ENCODE data around the gene EPO. TPM values are rescaled to one million over a fixed set of nuclear protein-coding genes. Genes with fewer than 3 reads are reported as not detected.
A peak's percentile ranks its signal among the peaks of the same experiment; 100 is the strongest.

The EPO gene
- total RNA-seq, 1 experiment from 2014 or later = 0.30 TPM

DNA sequence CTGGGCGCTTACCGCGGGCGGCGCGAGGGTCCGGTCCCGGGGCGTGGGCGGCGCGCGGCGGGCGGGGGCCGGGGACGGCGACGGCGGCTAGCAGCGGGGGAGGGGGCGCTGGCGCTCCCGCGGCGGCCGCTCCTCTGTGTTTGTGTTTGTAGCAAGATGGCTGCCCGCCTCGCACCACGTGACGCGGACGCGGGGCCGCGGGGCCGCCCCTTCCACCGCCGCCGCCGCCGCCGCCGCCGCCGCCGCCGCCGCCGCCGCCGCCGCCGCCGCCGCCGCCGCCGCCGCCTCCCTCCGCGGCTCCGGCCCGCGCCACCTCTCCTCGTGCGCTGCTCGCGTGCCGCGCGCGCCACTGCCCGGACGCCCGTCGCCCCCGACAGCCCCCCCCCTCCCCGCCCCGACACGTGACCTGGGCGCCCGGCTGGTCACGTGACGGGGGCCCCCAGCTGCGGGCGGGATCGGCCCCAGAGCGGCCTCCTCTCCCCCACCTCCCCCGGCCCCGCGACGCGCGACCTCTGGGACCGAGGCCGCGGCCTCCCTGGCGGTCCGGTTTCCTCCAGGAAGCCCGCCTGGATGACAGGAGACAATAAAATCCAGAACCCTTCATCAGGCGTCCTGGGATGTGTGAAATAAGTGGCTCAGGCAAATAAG lies 26.0 kb upstream of the EPO start, which contains the start of gene GIGYF1:
TSS of gene GIGYF1 (minus strand) at position 153 of the 648 bp plus-strand sequence. CDS start 6,012 bp downstream, outside the sequence.
- no TSS peak for BruUV-seq (replicated peaks)

DNA sequence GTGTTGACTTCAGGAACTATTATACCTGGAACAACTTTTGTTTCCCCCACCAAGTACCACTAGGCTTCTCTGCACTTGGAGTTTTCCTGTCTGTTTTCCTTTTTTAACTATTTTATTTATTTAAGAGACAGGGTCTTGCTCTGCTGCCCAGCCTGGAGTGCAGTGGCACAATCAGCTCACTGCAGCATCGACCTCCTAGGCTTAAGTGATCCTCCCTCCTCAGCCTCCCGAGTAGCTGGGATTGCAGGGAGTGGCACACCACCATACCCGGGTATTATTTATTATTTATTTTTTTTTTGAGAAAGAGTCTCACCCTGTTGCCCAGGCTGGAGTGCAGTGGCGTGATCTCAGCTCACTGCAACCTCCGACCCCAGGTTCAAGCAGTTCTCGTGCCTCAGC lies 24.1 kb upstream of the EPO start:
- no peak for ATAC-seq
- POLR2A ChIA-PET = interaction anchor here (0.9 to 1.6 kb wide), 2 partner anchors 9 to 110 kb away, joined by 3 to 4 read pairs; partner anchors contain the start of genes FBXO24, LRCH4 and POP7
- intact Hi-C loops (cut with micrococcal nuclease) = no loop called here
- CTCF ChIA-PET = interaction anchor here (2.0 kb wide), 1 partner anchor 9 kb away, joined by 20 read pairs; the partner anchor contains the start of gene POP7
- Histone ChIP-seq H3K4me1 (ENCODE audit: control insufficient read depth in 1 of 2, insufficient read depth in 2 of 2, low read length in 2 of 2) (peaks cover 15 to 28% of the 10 kb centered on the region in 2 experiments; a peak in 3 of 4 replicates), H3K79me2 (ENCODE audit: insufficient read depth, low read length) (peaks cover 26% of the 10 kb centered on the region), H3K36me3 (ENCODE audit: control insufficient read depth in 1 of 2, insufficient read depth in 2 of 2, low read length in 2 of 2) (no peaks in the 10 kb centered on the region), H3K4me2 (ENCODE audit: low read length) (no peak overlapping the region), H3K9me2 (ENCODE audit: insufficient read depth) (no peaks in the 10 kb centered on the region), H3K9me3 (ENCODE audit: control insufficient read depth in 1 of 2, insufficient read depth in 1 of 2, low read depth in 1 of 2, low read length in 2 of 2) (no peaks in the 10 kb centered on the region), H3K9ac (ENCODE audit: low read length) (no peak overlapping the region), H3K27me3 (ENCODE audit: insufficient read depth, low read length) (no peaks in the 10 kb centered on the region; the same call in 1 of the 2 replicates), H4K20me1 (ENCODE audit: insufficient read depth) (no peaks in the 10 kb centered on the region), H3K4me3 (replicated peaks in 1 of 2; ENCODE audit: low read depth in 1 of 2, low read length in 2 of 2) (no peak overlapping the region), H2AFZ (ENCODE audit: low read depth, low read length, poor library complexity, severe bottlenecking) (no peak overlapping the region), H3K27ac (ENCODE audit: low read depth, low read length) (no peak overlapping the region)
- DNase-seq (ENCODE audit: low read depth, low spot score) = no peak
- RAD21 ChIA-PET (ENCODE audit: low non-redundant PET in 1 of 2, low total read pairs in 2 of 2, uncharacterized antibody in 2 of 2, unreplicated experiment in 2 of 2) = interaction anchor here in 1 of 2 experiments (0.6 kb wide), 1 partner anchor 138 kb away, joined by 3 read pairs; no protein-coding TSS in a partner anchor
- BruUV-seq (replicated peaks) = no TSS peak
- TF ChIP-seq, protein P1, sequence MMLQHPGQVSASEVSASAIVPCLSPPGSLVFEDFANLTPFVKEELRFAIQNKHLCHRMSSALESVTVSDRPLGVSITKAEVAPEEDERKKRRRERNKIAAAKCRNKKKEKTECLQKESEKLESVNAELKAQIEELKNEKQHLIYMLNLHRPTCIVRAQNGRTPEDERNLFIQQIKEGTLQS (IDR thresholded peaks at IDR 0.05) = no peak
- TF ChIP-seq FOSL1 (IDR thresholded peaks at IDR 0.05; ENCODE audit: low read depth) (no peak), EGR1 (IDR thresholded peaks at IDR 0.05; ENCODE audit: low read depth) (no peak), POLR2A (IDR thresholded peaks at IDR 0.05; ENCODE audit: borderline replicate concordance, extremely low read depth, insufficient read depth, insufficient read length) (no peak), ZNF274 (IDR thresholded peaks at IDR 0.05; ENCODE audit: low read depth, low read length) (no peak), TCF7L2 (IDR thresholded peaks at IDR 0.05; ENCODE audit: borderline replicate concordance, extremely low read depth, insufficient read depth, insufficient read length) (no peak), EZH2phosphoT487 (IDR thresholded peaks at IDR 0.05; ENCODE audit: borderline replicate concordance) (no peak)
- TF ChIP-seq, protein P2, sequence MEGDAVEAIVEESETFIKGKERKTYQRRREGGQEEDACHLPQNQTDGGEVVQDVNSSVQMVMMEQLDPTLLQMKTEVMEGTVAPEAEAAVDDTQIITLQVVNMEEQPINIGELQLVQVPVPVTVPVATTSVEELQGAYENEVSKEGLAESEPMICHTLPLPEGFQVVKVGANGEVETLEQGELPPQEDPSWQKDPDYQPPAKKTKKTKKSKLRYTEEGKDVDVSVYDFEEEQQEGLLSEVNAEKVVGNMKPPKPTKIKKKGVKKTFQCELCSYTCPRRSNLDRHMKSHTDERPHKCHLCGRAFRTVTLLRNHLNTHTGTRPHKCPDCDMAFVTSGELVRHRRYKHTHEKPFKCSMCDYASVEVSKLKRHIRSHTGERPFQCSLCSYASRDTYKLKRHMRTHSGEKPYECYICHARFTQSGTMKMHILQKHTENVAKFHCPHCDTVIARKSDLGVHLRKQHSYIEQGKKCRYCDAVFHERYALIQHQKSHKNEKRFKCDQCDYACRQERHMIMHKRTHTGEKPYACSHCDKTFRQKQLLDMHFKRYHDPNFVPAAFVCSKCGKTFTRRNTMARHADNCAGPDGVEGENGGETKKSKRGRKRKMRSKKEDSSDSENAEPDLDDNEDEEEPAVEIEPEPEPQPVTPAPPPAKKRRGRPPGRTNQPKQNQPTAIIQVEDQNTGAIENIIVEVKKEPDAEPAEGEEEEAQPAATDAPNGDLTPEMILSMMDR (IDR thresholded peaks at IDR 0.05 in 2 of 3, conservative IDR thresholded peaks at IDR 0.05 in 1 of 3; ENCODE audit: borderline replicate concordance in 1 of 3, insufficient read depth in 1 of 3, low read depth in 2 of 3, low read length in 2 of 3) = no peak
- TF ChIP-seq, protein P3, sequence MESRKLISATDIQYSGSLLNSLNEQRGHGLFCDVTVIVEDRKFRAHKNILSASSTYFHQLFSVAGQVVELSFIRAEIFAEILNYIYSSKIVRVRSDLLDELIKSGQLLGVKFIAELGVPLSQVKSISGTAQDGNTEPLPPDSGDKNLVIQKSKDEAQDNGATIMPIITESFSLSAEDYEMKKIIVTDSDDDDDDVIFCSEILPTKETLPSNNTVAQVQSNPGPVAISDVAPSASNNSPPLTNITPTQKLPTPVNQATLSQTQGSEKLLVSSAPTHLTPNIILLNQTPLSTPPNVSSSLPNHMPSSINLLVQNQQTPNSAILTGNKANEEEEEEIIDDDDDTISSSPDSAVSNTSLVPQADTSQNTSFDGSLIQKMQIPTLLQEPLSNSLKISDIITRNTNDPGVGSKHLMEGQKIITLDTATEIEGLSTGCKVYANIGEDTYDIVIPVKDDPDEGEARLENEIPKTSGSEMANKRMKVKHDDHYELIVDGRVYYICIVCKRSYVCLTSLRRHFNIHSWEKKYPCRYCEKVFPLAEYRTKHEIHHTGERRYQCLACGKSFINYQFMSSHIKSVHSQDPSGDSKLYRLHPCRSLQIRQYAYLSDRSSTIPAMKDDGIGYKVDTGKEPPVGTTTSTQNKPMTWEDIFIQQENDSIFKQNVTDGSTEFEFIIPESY (IDR thresholded peaks at IDR 0.05; ENCODE audit: extremely low read depth, insufficient replicate concordance, low read length) = no peak

More for the DNA sequence above, 26.0 kb upstream of the EPO start, which contains the start of gene GIGYF1:
- H3K27me3 ChIP-seq (ENCODE audit: insufficient read depth, low read length) = no peaks in the 10 kb centered on the region; the same call in 1 of the 2 replicates
- RAD21 ChIA-PET (ENCODE audit: low non-redundant PET in 1 of 2, low total read pairs in 2 of 2, uncharacterized antibody in 2 of 2, unreplicated experiment in 2 of 2) = no interaction called here
- H3K9ac ChIP-seq (ENCODE audit: low read length) = peak within 1 kb of the TSS; percentile 92
- peak within 1 kb of the TSS; percentile 87 to 89 for H3K4me3 ChIP-seq (replicated peaks in 1 of 2; ENCODE audit: low read depth in 1 of 2, low read length in 2 of 2)
- H2AFZ ChIP-seq (ENCODE audit: low read depth, low read length, poor library complexity, severe bottlenecking) = peak within 1 kb of the TSS; percentile 85
- DNase-seq (ENCODE audit: low read depth, low spot score) (no peak), ATAC-seq (peak; percentile 57)
- H3K27ac ChIP-seq (ENCODE audit: low read depth, low read length) = peak within 1 kb of the TSS; percentile 90
- peaks cover 18 to 33% of the 10 kb centered on the region in 2 experiments; a peak in 3 of 4 replicates for H3K4me1 ChIP-seq (ENCODE audit: control insufficient read depth in 1 of 2, insufficient read depth in 2 of 2, low read length in 2 of 2)
- peak within 1 kb of the TSS; percentile 74 for H3K4me2 ChIP-seq (ENCODE audit: low read length)
- CTCF ChIA-PET = interaction anchor here (0.6 to 5.1 kb wide), 3 partner anchors 11 to 225 kb away, joined by 3 to 25 read pairs (median 3); partner anchors contain the start of genes MOSPD3 and POP7
- TF ChIP-seq, protein P4, sequence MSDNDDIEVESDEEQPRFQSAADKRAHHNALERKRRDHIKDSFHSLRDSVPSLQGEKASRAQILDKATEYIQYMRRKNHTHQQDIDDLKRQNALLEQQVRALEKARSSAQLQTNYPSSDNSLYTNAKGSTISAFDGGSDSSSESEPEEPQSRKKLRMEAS (IDR thresholded peaks at IDR 0.05) = peak; percentile 67
- TF ChIP-seq YY1 (IDR thresholded peaks at IDR 0.05; ENCODE audit: extremely low read depth, insufficient replicate concordance, low read depth, low read length) (peak; percentile 74), ZFX (IDR thresholded peaks at IDR 0.05) (0 out of 2 replicates have a peak, but pooled peaks have one; percentile 24)
- TF ChIP-seq, protein P1 (IDR thresholded peaks at IDR 0.05) = no peak
- intact Hi-C loops (cut with micrococcal nuclease) = loop anchor here (5.0 kb wide), 1 partner anchor 62 kb away; no protein-coding TSS in a partner anchor
- H4K20me1 ChIP-seq (ENCODE audit: insufficient read depth) = no peaks in the 10 kb centered on the region
- POLR2A ChIA-PET = interaction anchor here (1.1 to 1.6 kb wide), 2 partner anchors 12 to 215 kb away, joined by 3 read pairs; partner anchors contain the start of genes POP7 and TSC22D4
- no peaks in the 10 kb centered on the region for H3K9me3 ChIP-seq (ENCODE audit: control insufficient read depth in 1 of 2, insufficient read depth in 1 of 2, low read depth in 1 of 2, low read length in 2 of 2)
- no peaks in the 10 kb centered on the region for H3K36me3 ChIP-seq (ENCODE audit: control insufficient read depth in 1 of 2, insufficient read depth in 2 of 2, low read length in 2 of 2)
- no peaks in the 10 kb centered on the region for H3K9me2 ChIP-seq (ENCODE audit: insufficient read depth)
- H3K79me2 ChIP-seq (ENCODE audit: insufficient read depth, low read length) = peaks cover 45% of the 10 kb centered on the region
